Iris pigment epithelial cell (primary cell): ENCODE results near the gene MTHFD2L.

ENCODE experiments used
- DNase-seq: peaks from one replicate; pipeline ENCODE4 v3.0.0-alpha.2; 2011; ENCODE audit warnings: low read depth

The MTHFD2L gene

GRCh38 chr4:74132944-74133343 is 25.0 kb upstream of the MTHFD2L start:
- no peak for DNase-seq

DNA sequence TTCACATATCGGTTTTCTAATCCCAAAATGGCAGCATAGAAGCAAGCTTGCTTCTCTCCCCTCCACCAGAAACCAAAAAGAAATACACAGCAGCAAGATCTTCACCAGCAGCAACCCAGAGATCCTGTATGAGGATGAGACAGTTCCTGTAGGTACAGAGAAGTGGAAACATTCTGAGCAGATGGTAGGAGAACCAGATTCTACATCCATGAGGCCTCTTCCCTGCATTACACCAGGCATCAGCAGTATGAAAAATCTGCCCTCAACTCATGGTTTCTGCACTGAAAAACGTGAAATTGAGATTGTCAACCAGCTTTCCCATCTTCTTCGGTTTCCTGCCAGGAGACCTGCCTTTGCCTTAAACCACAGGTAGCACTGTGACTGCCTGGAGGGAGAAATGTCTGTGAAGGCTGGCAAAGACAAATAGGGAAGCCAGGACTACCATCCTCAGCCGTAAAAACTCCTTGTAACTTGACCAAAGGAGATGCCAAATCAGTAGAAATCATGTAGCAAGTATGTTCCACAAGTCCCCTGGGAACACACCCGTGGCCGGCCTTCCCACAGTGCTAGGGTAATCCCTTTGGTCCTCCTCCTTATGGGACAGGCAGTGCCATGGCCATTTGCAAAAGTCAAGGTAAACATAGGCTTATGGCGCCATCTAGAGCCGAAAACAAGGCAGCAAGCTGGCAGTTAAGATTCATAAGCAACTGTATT is 24.0 kb upstream of the MTHFD2L start:
- peak; percentile 88 for DNase-seq

DNA sequence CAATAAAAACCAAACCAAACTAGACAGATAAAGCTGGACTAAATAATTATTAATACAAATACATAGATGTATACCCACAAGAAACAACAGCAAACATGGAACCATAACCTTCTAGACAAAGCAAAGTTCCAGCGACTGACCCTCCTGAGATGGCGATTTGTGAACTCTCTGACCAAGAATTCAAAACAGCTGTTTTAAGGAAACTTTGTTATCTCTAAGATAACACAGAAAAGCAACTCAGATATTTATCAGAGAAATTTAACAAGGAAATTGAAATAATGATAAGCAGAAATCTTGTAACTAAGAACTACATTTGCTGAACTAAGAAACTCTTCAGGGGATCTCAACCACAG is 23.4 kb upstream of the MTHFD2L start:
- DNase-seq: no peak

DNA sequence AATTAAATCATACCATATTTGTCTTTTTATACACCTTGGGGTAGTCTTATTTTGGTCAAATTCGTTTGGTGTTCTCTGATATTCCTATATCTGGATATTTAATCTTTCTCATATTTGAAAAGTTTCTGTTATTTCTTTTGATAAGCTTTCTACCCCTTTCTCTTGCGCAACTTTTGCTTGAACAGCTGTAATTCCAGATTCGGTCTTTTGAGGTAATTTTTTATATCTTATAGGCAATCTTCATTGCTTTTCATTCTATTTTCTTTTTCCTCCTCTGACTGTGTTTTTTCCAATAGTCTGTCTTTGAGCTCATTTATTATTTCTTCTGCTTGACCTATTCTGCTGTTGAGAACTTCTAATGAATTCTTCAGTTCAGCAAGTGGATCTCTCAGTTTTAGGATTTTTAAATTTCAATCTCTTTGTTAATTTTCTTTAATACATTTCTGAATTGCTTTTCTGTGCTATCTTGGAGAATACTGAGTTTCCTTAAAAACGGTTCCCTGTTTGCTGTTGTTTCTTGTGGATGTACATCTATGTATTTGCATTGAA is 11.3 kb upstream of the MTHFD2L start:
- DNase-seq: no peak

DNA sequence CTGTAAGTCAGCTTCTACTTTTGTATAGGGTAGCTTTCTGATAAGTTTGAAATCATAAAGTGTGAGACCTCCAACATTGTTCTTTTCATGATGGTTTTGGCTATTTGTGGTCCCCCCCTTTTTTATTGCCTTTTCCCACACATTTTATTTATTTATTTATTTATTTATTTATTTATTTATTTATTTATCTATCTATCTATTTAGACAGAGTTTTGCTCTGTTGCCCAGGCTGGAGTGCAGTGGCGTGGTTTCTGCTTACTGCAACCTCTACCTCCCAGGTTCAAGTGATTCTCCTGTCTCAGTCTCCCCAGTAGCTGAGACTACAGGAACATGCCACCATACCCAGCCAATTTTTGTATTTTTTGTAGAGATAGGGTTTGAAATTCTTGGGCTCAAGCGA is 9.7 kb upstream of the MTHFD2L start:
- DNase-seq: no peak

DNA sequence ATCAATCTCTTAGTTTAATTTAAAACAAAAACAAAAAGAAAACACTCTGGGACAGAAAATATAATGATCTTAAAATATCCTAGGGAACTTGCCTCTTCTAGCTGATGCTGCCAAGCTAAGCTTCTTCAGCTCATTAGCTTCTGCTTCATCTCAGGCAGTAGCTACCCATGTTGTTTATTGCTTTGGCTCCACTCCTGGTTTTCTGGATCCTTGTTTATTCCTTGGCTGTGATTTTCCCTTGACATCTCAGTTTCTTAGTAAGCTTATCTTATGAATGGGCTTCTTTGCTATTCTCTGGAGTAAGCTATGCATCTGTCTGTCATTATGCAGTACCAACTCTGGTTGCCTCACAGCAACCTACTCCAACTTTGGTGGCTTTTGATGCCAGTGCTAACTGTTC is 5.1 kb upstream of the MTHFD2L start:
- no peak for DNase-seq

- no peak for DNase-seq
These were observed 1.4 kb upstream of the MTHFD2L start for GRCh38 chr4:74156521-74156920.

DNA sequence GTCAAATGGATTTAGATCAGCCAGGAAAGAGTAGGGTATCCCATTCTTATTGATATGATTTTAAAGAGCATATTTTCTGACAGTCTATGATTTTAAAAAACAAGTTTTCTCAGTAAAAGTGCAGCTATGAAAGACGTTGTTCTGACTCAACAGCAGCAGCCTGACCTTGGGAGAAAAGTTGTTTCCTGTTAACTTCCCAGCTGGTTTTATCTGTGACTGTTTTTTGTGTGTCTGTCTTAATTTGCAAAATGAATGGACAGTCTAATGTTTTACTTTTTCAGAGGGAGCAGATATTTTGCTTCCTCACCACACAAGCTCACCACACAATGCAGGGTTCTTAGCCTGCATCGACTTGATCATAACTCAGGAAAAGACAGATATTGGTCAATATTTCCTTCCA is 764 bp upstream of the MTHFD2L start:
- peak; percentile 79 for DNase-seq

GRCh38 chr4:74158466-74159142 is 686 bp downstream of the MTHFD2L start:
- DNase-seq: peak; percentile 15

- peak; percentile 67 for DNase-seq
These were observed 1.3 kb downstream of the MTHFD2L start for GRCh38 chr4:74159143-74159709.

- peak; percentile 51 for DNase-seq
These were observed 3.9 kb downstream of the MTHFD2L start for GRCh38 chr4:74161666-74162450.

DNA sequence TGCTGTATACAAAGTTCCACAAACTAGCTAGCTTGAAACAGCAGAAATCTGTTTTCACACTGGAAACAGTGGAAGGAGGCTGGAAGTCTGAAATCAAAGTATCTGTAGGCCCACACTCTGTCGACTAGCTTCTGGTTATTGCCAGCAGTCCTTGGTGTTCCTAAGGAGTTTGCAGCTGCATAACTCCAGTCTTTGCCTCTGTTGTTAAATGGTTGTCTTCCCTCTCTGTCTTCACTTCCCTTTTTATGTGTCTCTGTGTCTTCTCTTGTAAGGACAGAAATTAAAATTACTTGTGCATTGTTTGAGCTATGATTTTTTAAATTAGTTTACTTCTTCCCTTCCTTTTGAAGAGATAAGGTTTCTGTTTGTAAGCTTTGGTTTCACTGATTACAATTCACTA is 8.2 kb downstream of the MTHFD2L start:
- no peak for DNase-seq

- no peak for DNase-seq
These were observed 8.9 kb downstream of the MTHFD2L start for GRCh38 chr4:74166818-74167217.

DNA sequence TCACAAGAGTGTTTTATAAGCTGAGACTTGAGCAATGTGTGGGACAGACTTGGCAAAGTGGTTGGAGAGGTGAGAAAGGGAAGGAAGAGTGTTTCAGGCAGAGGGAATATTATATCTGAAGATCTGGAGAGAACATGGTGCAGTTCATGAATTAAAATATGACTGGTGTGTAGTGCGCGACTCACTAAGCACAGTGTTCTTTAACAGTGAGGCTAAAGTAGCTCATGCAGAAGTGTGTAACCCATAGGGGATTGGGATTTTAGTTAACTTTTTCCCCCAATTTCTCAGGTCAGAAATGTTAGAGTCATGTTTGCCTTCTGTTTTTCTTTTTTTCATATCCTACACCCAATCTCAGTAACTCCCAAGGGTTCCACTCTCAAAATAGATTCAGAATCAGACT is 9.7 kb downstream of the MTHFD2L start:
- no peak for DNase-seq

DNA sequence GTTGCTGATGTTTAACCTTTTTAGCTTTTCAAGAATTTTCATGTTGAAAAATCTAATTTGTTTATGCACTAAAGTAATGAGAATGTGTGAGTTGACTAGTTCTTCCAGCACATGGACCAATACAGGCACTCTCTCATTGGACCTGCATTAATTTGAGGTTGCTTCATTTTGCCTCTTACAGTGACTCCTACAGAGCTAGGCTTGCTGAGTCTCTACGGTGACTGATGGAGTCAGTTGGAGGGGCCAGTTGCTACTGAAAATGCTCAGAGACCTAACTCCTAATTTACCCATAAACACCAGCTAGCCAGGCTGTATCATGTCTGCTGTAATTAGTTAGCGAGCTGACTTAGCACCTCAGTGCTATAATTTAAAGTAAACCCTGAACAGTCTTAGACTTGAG is 10.9 kb downstream of the MTHFD2L start:
- DNase-seq: no peak

GRCh38 chr4:74173321-74173720 is 15.4 kb downstream of the MTHFD2L start:
- no peak for DNase-seq

- DNase-seq: no peak
These were observed 16.5 kb downstream of the MTHFD2L start for GRCh38 chr4:74174421-74174820.

DNA sequence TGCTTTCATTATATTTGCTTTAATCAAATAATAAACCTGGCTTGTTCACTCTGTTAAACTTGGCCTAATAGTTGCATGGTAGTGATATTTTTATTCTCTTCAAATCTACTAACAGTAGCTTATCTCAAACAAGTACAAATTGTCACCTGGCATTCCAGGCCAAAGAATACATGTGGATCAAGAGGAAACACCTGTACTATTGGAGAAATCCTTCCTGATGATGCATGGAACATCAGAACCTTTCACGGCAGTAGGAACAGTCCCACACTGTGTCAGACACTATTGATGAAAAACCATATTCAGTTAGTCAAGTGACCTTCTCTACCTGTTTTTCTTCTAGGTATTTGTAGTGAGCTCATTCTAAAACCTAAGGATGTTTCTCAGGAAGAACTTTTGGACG is 17.0 kb downstream of the MTHFD2L start:
- no peak for DNase-seq

DNA sequence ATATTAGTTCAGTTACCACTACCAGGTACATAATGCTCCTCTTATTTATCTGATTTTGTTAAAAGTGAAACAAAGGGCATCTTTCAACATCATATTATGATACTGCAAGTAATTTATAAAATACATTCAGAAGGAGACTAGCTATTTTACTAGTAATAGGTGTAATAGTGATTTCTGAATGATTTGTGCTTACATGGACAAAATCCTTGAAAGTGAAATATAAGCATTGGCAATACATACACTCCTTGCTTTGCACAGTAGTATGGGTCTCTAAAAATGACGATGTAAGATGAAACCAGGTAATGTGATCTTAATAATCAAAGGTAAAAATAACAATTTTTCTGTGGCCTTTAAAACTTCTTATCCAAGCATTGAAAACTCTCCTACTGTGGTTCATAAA is 17.5 kb downstream of the MTHFD2L start:
- no peak for DNase-seq

DNA sequence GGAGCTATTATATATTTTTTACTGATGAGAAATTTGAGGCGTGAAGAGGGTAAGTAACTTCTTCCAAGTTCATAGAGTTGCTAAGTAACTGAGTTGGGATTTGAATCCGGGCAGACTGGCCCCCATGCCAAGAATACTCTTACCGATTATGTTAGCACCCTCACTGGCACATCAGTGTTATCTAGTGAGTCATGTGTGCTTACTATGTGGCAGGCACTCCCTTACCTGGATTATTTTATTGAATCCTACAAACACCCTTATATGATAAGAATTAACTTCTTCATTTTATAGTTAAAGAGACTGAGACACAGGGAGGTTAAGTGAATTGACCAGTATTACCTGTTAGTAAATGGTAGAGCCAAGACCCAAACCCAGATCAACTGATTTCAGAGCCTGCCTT is 20.9 kb downstream of the MTHFD2L start:
- DNase-seq: no peak

GRCh38 chr4:74181219-74181618 is 23.3 kb downstream of the MTHFD2L start:
- DNase-seq: peak; percentile 55

DNA sequence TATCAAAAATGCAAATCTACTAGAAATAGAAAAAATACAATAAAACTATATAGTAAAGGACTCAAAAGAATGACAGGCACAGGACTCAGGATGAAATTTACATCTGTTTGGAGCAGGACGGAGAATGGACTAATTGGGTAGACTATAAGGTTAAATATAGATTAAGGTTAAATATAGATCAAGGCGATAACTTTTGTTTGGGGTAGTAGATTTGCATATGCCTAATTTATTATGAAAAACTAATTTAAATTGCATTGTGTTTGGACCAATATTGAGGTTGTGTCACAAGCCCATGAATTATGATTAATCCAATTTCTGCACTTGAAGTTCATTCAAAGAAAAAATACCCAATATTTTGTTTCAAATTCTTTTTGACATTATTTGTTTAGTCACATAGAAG is 31.0 kb downstream of the MTHFD2L start:
- no peak for DNase-seq
